Esophagus muscularis mucosa (tissue), 4 donors: Measurements from ENCODE around the gene VCL.

Experiments
- CTCF ChIP-seq, 3 experiments: fragments of 200-600 bp in 2 of 3; fragments of 450-650 bp in 1 of 3; sonication (generic) in 2 of 3; IDR thresholded peaks; one replicate each; pipeline ENCODE4 v1.5.1; 2017 to 2019; ENCODE audit warnings: antibody characterized with exemption in 3 of 3, mild to moderate bottlenecking in 2 of 3, moderate library complexity in 1 of 3
- EP300 ChIP-seq: sonication (generic); formaldehyde crosslinking; IDR thresholded peaks from one replicate; pipeline ENCODE4 v1.6.1; 2017; ENCODE audit warnings: antibody characterized with exemption
- POLR2AphosphoS5 ChIP-seq, 2 donors: sonication (generic); formaldehyde crosslinking; IDR thresholded peaks; one replicate each; pipeline ENCODE4 v1.6.1; 2017; ENCODE audit warnings: antibody characterized with exemption in 2 of 2

GRCh38 chr10:73953665-73954064, 44.3 kb upstream of the VCL start:
- no peak for TF ChIP-seq CTCF (IDR thresholded peaks at IDR 0.05)
- TF ChIP-seq EP300, result no peak
- TF ChIP-seq POLR2AphosphoS5 (IDR thresholded peaks at IDR 0.05), result no peak
